Glutamatergic neuron (in vitro differentiated cells): ENCODE results near the gene DDI2. TPM values are rescaled to one million over a fixed set of nuclear protein-coding genes. Genes with fewer than 3 reads are reported as not detected.

Source experiments
- DNase-seq: peaks from one replicate; pipeline ENCODE4 v3.0.0; 2022
- H3K27ac Mint-ChIP-seq: one replicate; pipeline ENCODE4 v1.8.0; 2020; ENCODE audit warnings: mild to moderate bottlenecking, mixed read lengths, inconsistent platforms; ENCODE audit not compliant: unreplicated experiment
- H3K27me3 Mint-ChIP-seq: one replicate; pipeline ENCODE4 v1.8.0; 2020; ENCODE audit warnings: mild to moderate bottlenecking, moderate library complexity, mixed read lengths, inconsistent platforms; ENCODE audit not compliant: unreplicated experiment
- H3K36me3 Mint-ChIP-seq: one replicate; pipeline ENCODE4 v1.8.0; 2020; ENCODE audit warnings: mild to moderate bottlenecking, mixed read lengths, inconsistent platforms; ENCODE audit not compliant: unreplicated experiment
- H3K4me1 Mint-ChIP-seq: one replicate; pipeline ENCODE4 v1.8.0; 2020; ENCODE audit warnings: mild to moderate bottlenecking, low read depth, mixed read lengths, inconsistent platforms; ENCODE audit not compliant: unreplicated experiment
- H3K4me3 Mint-ChIP-seq: one replicate; pipeline ENCODE4 v1.8.0; 2020; ENCODE audit warnings: mild to moderate bottlenecking, mixed read lengths, inconsistent platforms; ENCODE audit not compliant: unreplicated experiment
- H3K9me3 Mint-ChIP-seq: one replicate; pipeline ENCODE4 v1.8.0; 2020; ENCODE audit warnings: mild to moderate bottlenecking, moderate library complexity, mixed read lengths, inconsistent platforms; ENCODE audit not compliant: unreplicated experiment
- total RNA-seq: library from RNA; stranded (reverse); fragmentation: NEBNext Ultra II Directional; extraction: Animal tissue kit (Norgen Biotek cat#: 25700); gene quantifications from one replicate; pipeline ENCODE4 v1.2.1, GENCODE V29; 2021; ENCODE audit not compliant: unreplicated experiment
- TF ChIP-seq, protein P1 (sequence below): fragments of 200-600 bp; sonication (generic); IDR thresholded peaks from one replicate; pipeline ENCODE4 v1.5.0; 2021; ENCODE audit not compliant: partially characterized antibody, unreplicated experiment

Gene DDI2
- total RNA-seq, 1 donor from 2014 or later: 29.6 TPM

DNA sequence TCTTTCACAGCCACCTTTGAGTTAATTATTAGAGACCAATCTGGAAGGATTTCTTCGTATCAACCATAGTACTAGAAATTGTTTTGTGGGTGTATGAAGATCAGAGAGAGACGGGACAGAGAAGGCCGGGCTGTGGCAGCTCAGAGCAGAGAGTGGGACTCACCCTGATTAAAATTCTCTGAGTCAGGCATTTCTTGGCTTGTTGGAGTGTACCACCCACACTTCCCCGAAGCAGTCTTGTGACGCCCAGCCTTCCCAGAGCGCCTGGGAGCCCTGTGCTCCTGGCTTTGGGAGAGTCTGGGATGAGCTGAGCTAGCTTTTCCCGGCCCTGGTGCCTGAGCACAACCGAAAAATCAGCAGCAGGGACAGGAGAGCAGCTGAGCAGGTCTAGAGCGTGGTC, 86.3 kb downstream of the DDI2 start:
- TF ChIP-seq, protein P1, sequence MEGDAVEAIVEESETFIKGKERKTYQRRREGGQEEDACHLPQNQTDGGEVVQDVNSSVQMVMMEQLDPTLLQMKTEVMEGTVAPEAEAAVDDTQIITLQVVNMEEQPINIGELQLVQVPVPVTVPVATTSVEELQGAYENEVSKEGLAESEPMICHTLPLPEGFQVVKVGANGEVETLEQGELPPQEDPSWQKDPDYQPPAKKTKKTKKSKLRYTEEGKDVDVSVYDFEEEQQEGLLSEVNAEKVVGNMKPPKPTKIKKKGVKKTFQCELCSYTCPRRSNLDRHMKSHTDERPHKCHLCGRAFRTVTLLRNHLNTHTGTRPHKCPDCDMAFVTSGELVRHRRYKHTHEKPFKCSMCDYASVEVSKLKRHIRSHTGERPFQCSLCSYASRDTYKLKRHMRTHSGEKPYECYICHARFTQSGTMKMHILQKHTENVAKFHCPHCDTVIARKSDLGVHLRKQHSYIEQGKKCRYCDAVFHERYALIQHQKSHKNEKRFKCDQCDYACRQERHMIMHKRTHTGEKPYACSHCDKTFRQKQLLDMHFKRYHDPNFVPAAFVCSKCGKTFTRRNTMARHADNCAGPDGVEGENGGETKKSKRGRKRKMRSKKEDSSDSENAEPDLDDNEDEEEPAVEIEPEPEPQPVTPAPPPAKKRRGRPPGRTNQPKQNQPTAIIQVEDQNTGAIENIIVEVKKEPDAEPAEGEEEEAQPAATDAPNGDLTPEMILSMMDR: no peak
- peak overlapping the region; percentile 74 for H3K27ac Mint-ChIP-seq
- H3K36me3 Mint-ChIP-seq: no peaks in the 10 kb centered on the region
- H3K4me3 Mint-ChIP-seq: peak overlapping the region; percentile 78
- DNase-seq: no peak
- H3K4me1 Mint-ChIP-seq: peaks cover 27% of the 10 kb centered on the region
- peaks cover 4% of the 10 kb centered on the region for H3K27me3 Mint-ChIP-seq
- H3K9me3 Mint-ChIP-seq: peaks cover 12% of the 10 kb centered on the region

DNA sequence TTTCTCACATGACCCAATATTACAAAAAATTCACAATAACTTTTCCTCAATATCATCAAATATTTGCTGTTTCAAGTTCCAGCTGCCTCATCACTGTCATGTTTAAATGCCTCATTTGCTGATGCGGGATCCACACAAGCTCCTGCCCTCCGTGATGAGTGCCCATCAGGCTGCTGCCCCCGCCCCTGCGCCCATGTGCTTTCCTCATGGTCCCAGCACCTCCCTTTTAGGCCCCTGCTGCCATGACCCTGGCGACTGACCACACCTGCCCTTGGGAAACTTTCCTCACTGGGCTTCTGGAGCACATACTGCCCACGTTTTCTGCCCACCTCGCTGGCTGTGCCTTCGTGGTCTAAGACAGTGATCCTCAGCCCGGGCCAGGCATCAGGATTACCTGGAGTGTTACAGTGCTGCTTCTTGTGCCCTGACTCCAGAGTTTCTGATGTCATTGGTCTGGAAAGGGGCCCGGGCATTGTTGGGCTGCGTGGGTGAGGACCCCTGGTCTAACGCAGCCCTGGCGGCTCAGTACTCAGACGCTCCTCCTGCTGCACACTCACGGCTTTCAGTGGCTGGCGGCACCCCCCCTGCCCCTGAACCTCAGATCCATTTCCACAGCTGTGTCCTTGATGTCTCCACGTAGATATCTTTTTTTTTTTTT, 87.4 kb downstream of the DDI2 start:
- no peak overlapping the region for H3K4me3 Mint-ChIP-seq
- H3K27me3 Mint-ChIP-seq: peaks cover 3% of the 10 kb centered on the region
- H3K36me3 Mint-ChIP-seq: no peaks in the 10 kb centered on the region
- H3K4me1 Mint-ChIP-seq: peaks cover 27% of the 10 kb centered on the region
- peaks cover 9% of the 10 kb centered on the region for H3K9me3 Mint-ChIP-seq
- TF ChIP-seq, protein P1: no peak
- no peak for DNase-seq
- peak overlapping the region; percentile 73 for H3K27ac Mint-ChIP-seq

DNA sequence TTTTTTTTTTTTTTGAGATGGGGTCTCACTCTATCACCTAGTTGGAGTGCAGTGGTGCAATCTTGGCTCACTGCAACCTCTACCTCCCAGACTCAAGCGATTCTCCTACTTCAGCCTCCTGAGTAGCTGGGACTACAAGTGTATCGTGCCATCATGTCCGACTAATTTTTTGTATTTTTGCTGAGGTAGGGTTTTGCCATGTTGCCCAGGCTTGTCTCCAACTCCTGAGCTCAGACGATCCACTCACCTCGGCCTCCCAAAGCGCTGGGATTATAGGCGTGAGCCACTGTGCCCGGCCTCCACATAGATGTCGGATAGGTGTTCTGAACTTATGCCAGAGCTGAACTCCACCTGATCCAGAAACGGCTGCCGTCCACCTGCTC, 87.9 kb downstream of the DDI2 start:
- TF ChIP-seq, protein P1: no peak
- H3K4me3 Mint-ChIP-seq: no peak overlapping the region
- H3K27me3 Mint-ChIP-seq: peaks cover 3% of the 10 kb centered on the region
- H3K4me1 Mint-ChIP-seq: peaks cover 27% of the 10 kb centered on the region
- no peak overlapping the region for H3K27ac Mint-ChIP-seq
- peaks cover 9% of the 10 kb centered on the region for H3K9me3 Mint-ChIP-seq
- H3K36me3 Mint-ChIP-seq: no peaks in the 10 kb centered on the region
- no peak for DNase-seq

DNA sequence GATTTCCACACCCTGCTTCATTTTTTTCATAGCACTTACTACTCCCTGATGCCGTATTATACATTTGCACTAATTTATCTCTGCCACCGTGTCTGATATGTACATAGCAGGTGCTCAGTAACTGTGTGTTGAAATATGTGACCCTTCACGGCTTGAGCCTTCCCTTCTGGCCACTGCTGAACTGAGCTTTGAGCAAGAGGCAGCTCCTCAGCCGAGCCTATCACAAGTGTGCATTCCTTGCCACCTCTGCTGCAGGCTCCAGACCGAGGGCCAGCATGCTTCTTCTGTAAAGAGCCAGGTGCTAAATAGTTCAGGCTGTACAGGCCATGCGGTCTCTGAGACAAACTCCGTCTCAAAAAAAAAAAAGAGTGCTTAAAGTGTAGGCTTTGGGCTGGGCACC, 89.5 kb downstream of the DDI2 start:
- Mint-ChIP-seq H3K4me1 (peaks cover 26% of the 10 kb centered on the region), H3K36me3 (no peaks in the 10 kb centered on the region), H3K9me3 (peaks cover 7% of the 10 kb centered on the region), H3K4me3 (no peak overlapping the region), H3K27ac (no peak overlapping the region), H3K27me3 (peaks cover 3% of the 10 kb centered on the region)
- DNase-seq: no peak
- TF ChIP-seq, protein P1: no peak

DNA sequence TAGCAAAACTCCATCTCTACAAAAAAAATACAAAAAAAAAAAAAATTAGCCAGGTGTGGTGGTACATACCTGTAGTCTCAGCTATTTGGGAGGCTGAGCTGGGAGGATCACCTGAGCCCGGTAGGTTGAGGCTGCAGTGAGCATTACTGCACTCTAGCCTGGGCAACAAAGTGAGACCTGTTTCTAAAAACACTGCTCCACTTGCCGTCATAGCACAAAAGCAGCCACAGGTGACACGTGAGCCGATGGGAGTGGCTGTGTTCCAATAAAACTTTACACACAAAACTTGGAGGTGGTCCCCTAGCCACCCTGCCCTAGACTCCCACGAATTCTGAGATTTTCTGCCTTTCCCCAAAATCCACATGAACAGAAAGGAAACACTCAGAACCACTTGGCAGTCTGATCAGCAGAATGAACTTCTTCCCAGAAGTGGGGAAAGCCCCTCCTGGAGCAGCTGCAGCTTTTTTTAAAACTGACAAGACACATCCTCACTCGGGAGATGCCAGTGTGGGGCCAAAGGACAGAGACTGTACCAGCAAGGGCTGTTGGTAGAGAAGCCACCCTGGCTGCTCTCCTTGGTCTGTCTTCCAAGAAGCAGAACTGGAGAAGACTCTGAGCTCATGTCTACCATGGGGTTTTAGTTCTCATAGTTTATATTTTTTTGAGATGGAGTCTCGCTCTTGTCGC, 90.1 kb downstream of the DDI2 start:
- Mint-ChIP-seq H3K36me3 (no peaks in the 10 kb centered on the region), H3K27ac (no peak overlapping the region), H3K4me3 (no peak overlapping the region), H3K4me1 (peaks cover 21% of the 10 kb centered on the region), H3K27me3 (peaks cover 3% of the 10 kb centered on the region), H3K9me3 (peaks cover 6% of the 10 kb centered on the region)
- no peak for DNase-seq
- TF ChIP-seq, protein P1: no peak
